Fibroblast of skin of right biceps (primary cell): ENCODE data around the gene CXorf66.
"Not testable (repeated sequence)": the region's sequence is repeated elsewhere in the genome, so short reads cannot be mapped to it uniquely, and the experiment has no call there.

Experiments
- DNase-seq: peaks from one replicate; pipeline ENCODE4 v3.0.0-alpha.2; 2013

CXorf66 gene

DNA sequence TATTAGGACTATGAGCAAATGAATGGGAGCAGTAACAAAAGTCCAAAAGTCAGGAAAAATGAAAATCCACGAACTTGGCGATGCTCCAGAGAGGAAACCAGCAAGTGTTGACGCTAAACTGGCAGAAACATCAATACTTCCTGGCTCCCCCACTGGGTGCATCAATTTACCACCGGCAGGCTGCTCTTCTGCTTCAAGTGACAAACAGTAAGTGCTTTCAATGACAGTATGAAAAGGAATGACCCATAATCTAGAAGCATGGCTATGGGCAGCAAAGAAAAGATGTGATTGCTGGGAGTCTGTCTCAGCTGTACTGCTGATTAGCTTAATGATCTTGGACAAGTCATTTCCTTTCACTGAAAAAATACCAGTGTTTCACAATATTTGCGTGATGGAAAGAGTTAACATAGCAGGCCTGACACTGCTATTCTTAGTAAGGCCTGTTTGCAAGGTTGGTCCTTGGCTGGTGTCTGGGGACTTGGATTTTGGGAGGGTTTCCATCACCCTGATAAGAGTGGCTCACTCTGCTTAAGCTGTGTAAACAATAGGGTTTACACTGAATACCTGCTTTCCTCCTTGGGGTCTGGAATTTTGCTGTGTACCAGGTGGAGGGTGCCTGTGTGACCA, 41.1 kb downstream of the CXorf66 start:
- DNase-seq: peak; percentile 20

DNA sequence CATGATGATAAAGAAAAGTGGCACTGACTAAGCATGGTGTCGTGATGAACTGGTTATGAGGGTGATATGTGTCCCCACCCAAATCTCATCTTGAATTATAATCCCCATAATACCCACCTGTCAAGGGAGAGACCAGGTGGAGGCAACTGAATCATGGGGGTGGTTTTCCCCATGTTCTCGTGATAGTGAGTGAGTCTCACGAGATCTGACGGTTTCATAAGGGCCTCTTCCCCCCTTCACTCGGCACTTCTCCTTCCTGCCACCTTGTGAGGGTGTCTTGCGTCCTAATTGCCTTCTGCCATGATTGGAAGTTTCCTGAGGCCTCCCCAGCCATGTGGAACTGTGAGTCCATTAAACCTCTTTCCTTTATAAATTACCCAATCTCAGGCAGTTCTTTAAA, 44.2 kb downstream of the CXorf66 start:
- not testable (repeated sequence) for DNase-seq

DNA sequence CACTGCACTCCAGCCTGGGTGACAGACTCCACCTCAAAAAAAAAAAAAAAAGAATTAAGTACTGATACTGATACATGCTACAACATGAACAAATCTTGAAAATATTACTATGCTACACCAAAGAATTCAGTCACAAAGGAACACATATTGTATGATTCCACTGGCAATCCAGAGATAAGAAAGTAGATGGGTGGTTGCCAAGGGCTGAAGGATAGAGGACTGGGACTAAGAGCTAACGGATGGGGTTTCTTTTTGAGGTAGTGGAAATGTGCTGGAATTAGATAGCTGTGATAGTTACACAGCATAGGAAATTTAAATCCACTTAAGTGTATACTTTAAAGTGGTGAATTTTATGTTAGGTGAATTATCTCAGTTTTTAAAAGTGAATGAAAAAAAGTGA, 45.0 kb downstream of the CXorf66 start:
- no peak for DNase-seq

DNA sequence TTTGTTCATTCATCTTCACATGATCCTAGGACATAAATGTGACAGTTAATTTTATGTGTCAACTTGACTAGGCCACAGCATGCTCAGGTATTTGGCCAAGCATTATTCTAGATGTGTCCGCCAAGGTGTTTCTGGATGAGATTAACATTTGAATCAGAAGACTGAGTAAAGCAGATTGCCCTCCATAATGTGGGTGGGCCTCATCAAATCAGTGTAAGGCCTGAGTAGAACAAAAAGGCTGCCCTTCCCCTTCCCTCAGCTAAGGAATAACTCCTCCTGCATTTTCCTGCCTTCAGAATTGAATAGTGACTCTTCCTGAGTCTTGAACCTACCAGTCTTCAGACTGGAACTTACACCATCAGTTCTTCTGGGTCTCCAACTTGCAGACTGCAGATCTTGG, 50.9 kb downstream of the CXorf66 start:
- DNase-seq: no peak

DNA sequence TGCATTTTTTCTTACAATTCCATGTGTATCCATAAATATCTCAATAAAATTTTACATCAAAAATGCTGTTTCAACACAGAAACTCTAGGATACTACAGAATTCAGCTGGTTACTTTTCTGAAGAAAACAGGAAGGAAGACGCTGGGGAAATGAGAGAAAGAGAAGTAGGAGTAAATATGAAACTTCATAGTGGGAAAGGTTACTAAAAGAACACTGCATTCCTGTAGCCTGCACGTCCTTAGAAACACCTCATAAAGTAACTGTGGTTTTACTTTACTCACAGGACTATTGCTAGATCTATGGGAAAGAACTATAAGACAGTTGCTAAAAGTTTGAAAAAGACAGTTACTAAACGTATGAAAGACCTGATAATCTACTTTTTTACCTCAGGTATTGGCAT, 55.6 kb downstream of the CXorf66 start:
- no peak for DNase-seq

DNA sequence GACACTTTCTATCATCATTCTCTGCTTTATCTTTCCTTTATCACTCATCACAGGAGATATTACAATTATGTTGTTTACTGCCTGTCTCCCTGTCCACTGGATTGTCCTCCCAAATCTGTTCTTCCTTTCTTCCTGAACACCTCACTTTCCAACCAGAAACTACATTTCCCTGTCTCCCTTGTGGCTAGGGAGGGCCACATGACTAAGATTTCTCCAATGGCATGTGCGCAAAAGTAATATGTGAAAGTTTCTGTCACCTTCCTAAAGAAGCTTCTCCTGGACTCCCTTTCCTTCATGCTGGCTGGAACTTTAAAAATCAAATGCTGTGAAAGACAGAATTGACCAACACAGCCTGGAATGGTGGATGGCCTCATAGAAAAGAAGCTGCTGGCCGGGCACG, 58.2 kb downstream of the CXorf66 start:
- DNase-seq: no peak

DNA sequence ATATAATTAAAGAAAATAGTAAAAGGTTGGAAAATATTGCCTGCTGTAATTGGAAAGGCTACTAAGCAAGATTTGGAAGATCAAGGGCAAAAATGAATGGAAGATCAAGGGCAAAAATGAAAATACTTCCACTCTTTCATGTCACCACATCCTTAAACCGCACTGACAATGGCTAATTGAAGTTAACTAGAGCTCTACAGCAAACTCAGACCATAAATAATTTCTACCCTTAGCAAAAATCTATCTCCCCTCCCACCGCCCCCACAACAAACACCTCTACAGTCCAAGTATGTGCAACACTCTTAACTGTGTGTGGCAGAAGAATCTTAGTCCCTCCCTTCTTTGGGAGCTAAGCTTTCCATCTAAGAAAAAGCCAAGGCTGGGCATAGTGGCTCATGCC, 59.6 kb downstream of the CXorf66 start:
- DNase-seq: no peak
